IMR-90 (cell line): Measurements from ENCODE around the gene CYSLTR2. TPM values are rescaled to one million over a fixed set of nuclear protein-coding genes. Genes with fewer than 3 reads are reported as not detected.

Experiments
- ATAC-seq: fragments of 200-7000 bp; cut with Tn5 transposase; 2 replicates; pipeline ENCODE4 v1.9.1; 2020; ENCODE audit warnings: low read depth, mild to moderate bottlenecking, moderate library complexity
- BruUV-seq: library from RNA; stranded (reverse); fragments of 400-500 nt; replicated peaks from 2 replicates; lab custom pipeline; 2021; lab: Mats Ljungman, UMichigan
- CTCF ChIA-PET: fragments of 300-600 bp; formaldehyde crosslinking; extraction: SDS; loops from one replicate; lab custom pipeline; 2021; ENCODE audit warnings: antibody characterized with exemption; lab: Yijun Ruan, JAX
- POLR2A ChIA-PET: fragments of 300-600 bp; sonication (Branson Sonifier 250); formaldehyde crosslinking; loops from one replicate; lab custom pipeline; 2022; ENCODE audit warnings: antibody characterized with exemption; ENCODE audit not compliant: unreplicated experiment; lab: Charles Lee
- DNase-seq: peaks from one replicate; pipeline ENCODE4 v3.0.0; 2013
- H2AFZ ChIP-seq: replicated peaks from 2 replicates; pipeline ENCODE3; 2013; ENCODE audit warnings: low read length, mild to moderate bottlenecking; ENCODE audit not compliant: poor library complexity
- H2AK5ac ChIP-seq: 2 replicates; pipeline ENCODE4 v1.6.1; 2013; ENCODE audit warnings: low read depth, low read length, inconsistent platforms
- H2AK9ac ChIP-seq: replicated peaks from 2 replicates; pipeline ENCODE3; 2013; ENCODE audit warnings: mild to moderate bottlenecking, low read depth, low read length, moderate library complexity; ENCODE audit not compliant: poor library complexity
- H2BK120ac ChIP-seq: 2 replicates; pipeline ENCODE4 v1.6.1; 2013; ENCODE audit warnings: low read depth, low read length, inconsistent platforms
- H2BK15ac ChIP-seq: 3 replicates; pipeline ENCODE4 v1.6.1; 2013; ENCODE audit warnings: low read depth, low read length, inconsistent platforms
- H2BK20ac ChIP-seq: 2 replicates; pipeline ENCODE4 v1.6.1; 2013; ENCODE audit warnings: low read depth, mild to moderate bottlenecking, inconsistent platforms, low read length, moderate library complexity
- H2BK5ac ChIP-seq: 2 replicates; pipeline ENCODE4 v1.6.1; 2013; ENCODE audit warnings: mild to moderate bottlenecking, low read depth, low read length, inconsistent platforms; ENCODE audit not compliant: poor library complexity, severe bottlenecking
- H3K14ac ChIP-seq: replicated peaks from 2 replicates; pipeline ENCODE4 v1.6.1; 2013; ENCODE audit warnings: low read depth, low read length, inconsistent platforms
- H3K18ac ChIP-seq: 2 replicates; pipeline ENCODE4 v1.6.1; 2013; ENCODE audit warnings: low read depth, low read length, control low read depth
- H3K23ac ChIP-seq: 2 replicates; pipeline ENCODE4 v1.6.1; 2013; ENCODE audit warnings: low read depth, low read length, inconsistent platforms
- H3K27ac ChIP-seq: 2 replicates; pipeline ENCODE4 v1.5.1; 2013; ENCODE audit warnings: mild to moderate bottlenecking, control low read depth, low read length; ENCODE audit not compliant: insufficient read depth
- H3K27me3 ChIP-seq: 2 replicates; pipeline ENCODE4 v1.6.1; 2013; ENCODE audit warnings: low read length; ENCODE audit not compliant: control insufficient read depth, insufficient read depth
- H3K36me3 ChIP-seq: 2 replicates; pipeline ENCODE4 v1.6.1; 2013; ENCODE audit warnings: low read length, mixed read lengths; ENCODE audit not compliant: control insufficient read depth, insufficient read depth
- H3K4ac ChIP-seq: 2 replicates; pipeline ENCODE4 v1.6.1; 2013; ENCODE audit warnings: low read depth, low read length, inconsistent platforms
- H3K4me1 ChIP-seq: 2 replicates; pipeline ENCODE4 v1.6.1; 2013; ENCODE audit warnings: low read length, mixed read lengths; ENCODE audit not compliant: control insufficient read depth, insufficient read depth
- H3K4me2 ChIP-seq: 2 replicates; pipeline ENCODE4 v1.6.1; 2013; ENCODE audit warnings: low read depth, mild to moderate bottlenecking, control low read depth, low read length, moderate library complexity
- H3K4me3 ChIP-seq: 2 replicates; pipeline ENCODE4 v1.5.1; 2013; ENCODE audit warnings: low read depth, mild to moderate bottlenecking, control low read depth, low read length, moderate library complexity; ENCODE audit not compliant: insufficient read depth
- H3K56ac ChIP-seq: 2 replicates; pipeline ENCODE4 v1.6.1; 2013; ENCODE audit warnings: low read length, inconsistent platforms; ENCODE audit not compliant: insufficient read depth; ENCODE audit errors: extremely low read depth
- H3K79me1 ChIP-seq, 2 experiments: 2 replicates each; pipeline ENCODE4 v1.6.1; 2013; ENCODE audit warnings: low read length in 2 of 2, inconsistent platforms in 1 of 2, low read depth in 1 of 2
- H3K9ac ChIP-seq: 2 replicates; pipeline ENCODE4 v1.6.1; 2013; ENCODE audit warnings: low read depth, low read length, control low read depth
- H3K9me1 ChIP-seq: 2 replicates; pipeline ENCODE4 v1.6.1; 2013; ENCODE audit warnings: low read length, inconsistent platforms; ENCODE audit not compliant: insufficient read depth
- H3K9me3 ChIP-seq: 2 replicates; pipeline ENCODE4 v1.6.1; 2013; ENCODE audit warnings: low read length; ENCODE audit not compliant: control insufficient read depth, insufficient read depth
- H4K20me1 ChIP-seq: 2 replicates; pipeline ENCODE4 v1.6.1; 2013; ENCODE audit warnings: low read length, inconsistent platforms; ENCODE audit not compliant: insufficient read depth
- H4K5ac ChIP-seq: 2 replicates; pipeline ENCODE4 v1.6.1; 2013; ENCODE audit warnings: mild to moderate bottlenecking, low read depth, low read length, control low read depth
- H4K8ac ChIP-seq, 2 experiments: 2 replicates each; pipeline ENCODE4 v1.6.1; 2013; ENCODE audit warnings: low read depth in 2 of 2, low read length in 2 of 2, control low read depth in 1 of 2, inconsistent platforms in 1 of 2
- H4K91ac ChIP-seq: 2 replicates; pipeline ENCODE4 v1.6.1; 2013; ENCODE audit warnings: low read depth, low read length, inconsistent platforms; ENCODE audit not compliant: insufficient read depth
- BHLHE40 ChIP-seq: fragments of 150-350 bp; IDR thresholded peaks from 2 replicates; pipeline ENCODE4 v1.6.1; 2016; ENCODE audit warnings: mild to moderate bottlenecking, low read depth, low read length
- CEBPB ChIP-seq: IDR thresholded peaks from 2 replicates; pipeline ENCODE4 v1.6.1; 2012; ENCODE audit warnings: low read depth, low read length, improper control_type of control experiment
- CHD1 ChIP-seq: IDR thresholded peaks from 2 replicates; pipeline ENCODE4 v1.6.1; 2012; ENCODE audit warnings: low read depth, low read length, improper control_type of control experiment
- FOS ChIP-seq: fragments of 150-350 bp; IDR thresholded peaks from 2 replicates; pipeline ENCODE4 v1.6.1; 2016; ENCODE audit warnings: low read depth, low read length
- MAFK ChIP-seq: IDR thresholded peaks from 2 replicates; pipeline ENCODE4 v1.6.1; 2012; ENCODE audit warnings: low read depth, low read length, improper control_type of control experiment
- MAZ ChIP-seq: IDR thresholded peaks from 2 replicates; pipeline ENCODE4 v1.6.1; 2012; ENCODE audit warnings: low read depth, mild to moderate bottlenecking, low read length, improper control_type of control experiment, moderate library complexity, borderline replicate concordance
- MXI1 ChIP-seq: IDR thresholded peaks from 2 replicates; pipeline ENCODE4 v1.6.1; 2012; ENCODE audit warnings: low read depth, mild to moderate bottlenecking, low read length, moderate library complexity, borderline replicate concordance
- NFE2L2 ChIP-seq: fragments of 150-350 bp; IDR thresholded peaks from 2 replicates; pipeline ENCODE4 v1.6.1; 2016; ENCODE audit warnings: low read depth, mild to moderate bottlenecking, low read length
- POLR2A ChIP-seq: IDR thresholded peaks from 2 replicates; pipeline ENCODE4 v1.6.1; 2012; ENCODE audit warnings: mild to moderate bottlenecking, low read depth, low read length
- RAD21 ChIP-seq: IDR thresholded peaks from 2 replicates; pipeline ENCODE4 v1.6.1; 2012; ENCODE audit warnings: low read length, improper control_type of control experiment
- RCOR1 ChIP-seq: IDR thresholded peaks from 2 replicates; pipeline ENCODE4 v1.6.1; 2012; ENCODE audit warnings: mild to moderate bottlenecking, low read length, improper control_type of control experiment; ENCODE audit not compliant: insufficient replicate concordance
- RFX5 ChIP-seq: IDR thresholded peaks from 2 replicates; pipeline ENCODE4 v1.8.0; 2012; ENCODE audit warnings: low read depth, mild to moderate bottlenecking, low read length, moderate library complexity
- SMC3 ChIP-seq: fragments of 150-350 bp; IDR thresholded peaks from 2 replicates; pipeline ENCODE4 v1.6.1; 2016; ENCODE audit warnings: low read depth, mild to moderate bottlenecking, antibody characterized with exemption, low read length, moderate library complexity
- WGBS, 2 experiments: methylation state at CpG; one replicate each; pipeline versions ENCODE4 v1.1.5 to v1.1.7; 2013; ENCODE audit warnings: missing lambda C conversion rate in 2 of 2; ENCODE audit not compliant: insufficient read length in 1 of 2; ENCODE audit errors: extremely low coverage in 2 of 2; 5-methylcytosine and 5-hydroxymethylcytosine counted together
- dilution Hi-C: fragments of 300-500 bp; cut with HindIII; formaldehyde crosslinking; loops from one replicate; pipeline ENCODE4 v1.14.3; 2018; ENCODE audit warnings: low sequenced_read_pairs; ENCODE audit not compliant: unreplicated experiment
- in situ Hi-C: fragments of 300-500 bp; cut with MboI; formaldehyde crosslinking; loops from 3 replicates; pipeline ENCODE4 v1.14.3; 2019; ENCODE audit warnings: low sequenced_read_pairs, inconsistent platforms, mixed read lengths
- intact Hi-C: fragments of 100-400 bp; cut with micrococcal nuclease; formaldehyde crosslinking; loops from 2 replicates; pipeline ENCODE4 v1.10.0; 2022
- polyA plus RNA-seq, 3 experiments: library from polyadenylated mRNA; depleted of rRNA; stranded (reverse); fragments of >200 nt; gene quantifications; 2 replicates each; pipeline ENCODE4 v1.2.3, GENCODE V29; 2012; ENCODE audit warnings: low replicate concordance in 1 of 3
- total RNA-seq: library from RNA; depleted of rRNA; stranded (reverse); fragments of >200 nt; gene quantifications from 2 replicates; pipeline ENCODE4 v1.2.3, GENCODE V29; 2012
- TF ChIP-seq, protein P1 (sequence below): fragments of 150-350 bp; IDR thresholded peaks from 2 replicates; pipeline ENCODE4 v1.6.1; 2017; ENCODE audit warnings: mild to moderate bottlenecking, antibody characterized with exemption, low read length, low read depth
- TF ChIP-seq, protein P2 (sequence below): fragments of 150-350 bp; IDR thresholded peaks from 2 replicates; pipeline ENCODE4 v1.6.1; 2016; ENCODE audit warnings: low read depth, mild to moderate bottlenecking, low read length, moderate library complexity, borderline replicate concordance
- TF ChIP-seq, protein P3 (sequence below): conservative IDR thresholded peaks from 2 replicates; pipeline ENCODE4 v1.5.1; 2012; ENCODE audit warnings: mild to moderate bottlenecking, low read depth, low read length, improper control_type of control experiment

Gene CYSLTR2
- total and polyA plus RNA-seq, 2 of the 4 experiments (the other 2 are of a cell fraction): not detected

DNA sequence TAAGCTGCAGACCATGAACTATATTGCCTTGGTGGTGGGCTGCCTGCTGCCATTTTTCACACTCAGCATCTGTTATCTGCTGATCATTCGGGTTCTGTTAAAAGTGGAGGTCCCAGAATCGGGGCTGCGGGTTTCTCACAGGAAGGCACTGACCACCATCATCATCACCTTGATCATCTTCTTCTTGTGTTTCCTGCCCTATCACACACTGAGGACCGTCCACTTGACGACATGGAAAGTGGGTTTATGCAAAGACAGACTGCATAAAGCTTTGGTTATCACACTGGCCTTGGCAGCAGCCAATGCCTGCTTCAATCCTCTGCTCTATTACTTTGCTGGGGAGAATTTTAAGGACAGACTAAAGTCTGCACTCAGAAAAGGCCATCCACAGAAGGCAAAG is 53.7 kb downstream of the CYSLTR2 start:
- Histone ChIP-seq H3K4me1 (no peaks in the 10 kb centered on the region), H2AK9ac (no peak overlapping the region), H3K4me2 (no peak overlapping the region), H3K4me3 (no peak overlapping the region), H3K18ac (no peak overlapping the region), H3K9me3 (no peaks in the 10 kb centered on the region), H3K36me3 (no peaks in the 10 kb centered on the region), H2BK20ac (no peak overlapping the region), H2BK15ac (no peak overlapping the region), H3K4ac (no peak overlapping the region), H3K23ac (no peak overlapping the region), H2AFZ (peak overlapping the region; percentile 52), H3K9ac (no peak overlapping the region), H4K91ac (no peak overlapping the region), H4K5ac (no peak overlapping the region), H3K56ac (no peak overlapping the region), H2AK5ac (no peak overlapping the region), H2BK5ac (no peak overlapping the region), H3K14ac (no peak overlapping the region), H3K79me1 (no peaks in the 10 kb centered on the region), H4K20me1 (no peaks in the 10 kb centered on the region), H4K8ac (no peak overlapping the region), H3K9me1 (no peaks in the 10 kb centered on the region), H3K27ac (no peak overlapping the region), H2BK120ac (no peak overlapping the region), H3K27me3 (peaks cover 7% of the 10 kb centered on the region)
- WGBS, 2 experiments: 40% methylated on average over 1 of the region's 5 CpGs; no CpG with 5 or more reads in 1 of the 2 experiments
- ChIA-PET CTCF (no interaction called here), POLR2A (no interaction called here)
- DNase-seq (no peak), ATAC-seq (no peak)
- in situ Hi-C loops: no loop called here
- BruUV-seq: no TSS peak
- dilution Hi-C loops: no loop called here
- no peak for TF ChIP-seq SMC3
- TF ChIP-seq MXI1: no peak
- TF ChIP-seq CHD1: no peak
- no peak for TF ChIP-seq MAZ
- TF ChIP-seq RCOR1: no peak
- TF ChIP-seq, protein P1, sequence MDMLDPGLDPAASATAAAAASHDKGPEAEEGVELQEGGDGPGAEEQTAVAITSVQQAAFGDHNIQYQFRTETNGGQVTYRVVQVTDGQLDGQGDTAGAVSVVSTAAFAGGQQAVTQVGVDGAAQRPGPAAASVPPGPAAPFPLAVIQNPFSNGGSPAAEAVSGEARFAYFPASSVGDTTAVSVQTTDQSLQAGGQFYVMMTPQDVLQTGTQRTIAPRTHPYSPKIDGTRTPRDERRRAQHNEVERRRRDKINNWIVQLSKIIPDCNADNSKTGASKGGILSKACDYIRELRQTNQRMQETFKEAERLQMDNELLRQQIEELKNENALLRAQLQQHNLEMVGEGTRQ: no peak
- TF ChIP-seq CEBPB: no peak
- no peak for TF ChIP-seq NFE2L2
- TF ChIP-seq, protein P2, sequence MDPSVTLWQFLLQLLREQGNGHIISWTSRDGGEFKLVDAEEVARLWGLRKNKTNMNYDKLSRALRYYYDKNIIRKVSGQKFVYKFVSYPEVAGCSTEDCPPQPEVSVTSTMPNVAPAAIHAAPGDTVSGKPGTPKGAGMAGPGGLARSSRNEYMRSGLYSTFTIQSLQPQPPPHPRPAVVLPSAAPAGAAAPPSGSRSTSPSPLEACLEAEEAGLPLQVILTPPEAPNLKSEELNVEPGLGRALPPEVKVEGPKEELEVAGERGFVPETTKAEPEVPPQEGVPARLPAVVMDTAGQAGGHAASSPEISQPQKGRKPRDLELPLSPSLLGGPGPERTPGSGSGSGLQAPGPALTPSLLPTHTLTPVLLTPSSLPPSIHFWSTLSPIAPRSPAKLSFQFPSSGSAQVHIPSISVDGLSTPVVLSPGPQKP: no peak
- TF ChIP-seq BHLHE40: no peak
- TF ChIP-seq RAD21: no peak
- no peak for TF ChIP-seq MAFK
- TF ChIP-seq RFX5: no peak
- TF ChIP-seq POLR2A: no peak
- TF ChIP-seq, protein P3, sequence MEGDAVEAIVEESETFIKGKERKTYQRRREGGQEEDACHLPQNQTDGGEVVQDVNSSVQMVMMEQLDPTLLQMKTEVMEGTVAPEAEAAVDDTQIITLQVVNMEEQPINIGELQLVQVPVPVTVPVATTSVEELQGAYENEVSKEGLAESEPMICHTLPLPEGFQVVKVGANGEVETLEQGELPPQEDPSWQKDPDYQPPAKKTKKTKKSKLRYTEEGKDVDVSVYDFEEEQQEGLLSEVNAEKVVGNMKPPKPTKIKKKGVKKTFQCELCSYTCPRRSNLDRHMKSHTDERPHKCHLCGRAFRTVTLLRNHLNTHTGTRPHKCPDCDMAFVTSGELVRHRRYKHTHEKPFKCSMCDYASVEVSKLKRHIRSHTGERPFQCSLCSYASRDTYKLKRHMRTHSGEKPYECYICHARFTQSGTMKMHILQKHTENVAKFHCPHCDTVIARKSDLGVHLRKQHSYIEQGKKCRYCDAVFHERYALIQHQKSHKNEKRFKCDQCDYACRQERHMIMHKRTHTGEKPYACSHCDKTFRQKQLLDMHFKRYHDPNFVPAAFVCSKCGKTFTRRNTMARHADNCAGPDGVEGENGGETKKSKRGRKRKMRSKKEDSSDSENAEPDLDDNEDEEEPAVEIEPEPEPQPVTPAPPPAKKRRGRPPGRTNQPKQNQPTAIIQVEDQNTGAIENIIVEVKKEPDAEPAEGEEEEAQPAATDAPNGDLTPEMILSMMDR: no peak
- TF ChIP-seq FOS: no peak
- intact Hi-C loops: no loop called here
